Fibroblast of pulmonary artery (primary cell): ENCODE data around the gene PRKCE.

Experiments
- DNase-seq: peaks from one replicate; pipeline ENCODE4 v3.0.0-alpha.2; 2010; ENCODE audit warnings: low read depth
- H3K4me3 ChIP-seq: replicated peaks from 2 replicates; pipeline ENCODE4 v1.5.1; 2011; ENCODE audit warnings: low read depth, mild to moderate bottlenecking, control low read depth, low read length, moderate library complexity
- TF ChIP-seq, protein P1 (sequence below): IDR thresholded peaks from 2 replicates; pipeline ENCODE4 v1.5.1; 2011; ENCODE audit warnings: mild to moderate bottlenecking, control low read depth, low read length, inconsistent platforms; ENCODE audit errors: missing control alignments

PRKCE gene

DNA sequence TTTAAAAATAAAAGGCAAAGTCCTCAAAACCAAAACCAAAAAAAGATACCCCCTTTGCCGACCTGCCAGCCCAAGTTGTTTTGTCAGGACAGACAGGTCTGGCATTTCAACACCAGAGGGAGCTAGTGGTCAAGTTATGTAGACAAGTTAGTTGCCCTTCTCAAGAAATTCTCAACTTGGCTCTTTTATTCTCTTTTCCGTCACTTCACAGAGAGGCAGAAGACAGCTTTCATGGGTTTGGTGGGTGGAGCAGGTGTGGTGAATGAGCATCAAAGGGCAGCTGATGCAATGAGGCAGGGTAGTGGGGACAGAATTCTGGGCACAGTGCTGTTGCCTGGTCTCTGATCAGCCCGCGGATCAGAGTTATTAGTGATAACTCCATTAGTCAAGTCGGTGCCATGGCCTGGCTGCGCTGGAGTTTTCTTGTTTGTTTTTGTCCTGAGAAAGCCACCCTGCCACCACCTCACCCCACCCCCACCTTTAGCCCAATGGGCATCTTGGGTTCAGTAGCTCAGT lies 342.1 kb downstream of the PRKCE start:
- no peak overlapping the region for H3K4me3 ChIP-seq
- peak; percentile 92 for DNase-seq
- TF ChIP-seq, protein P1, sequence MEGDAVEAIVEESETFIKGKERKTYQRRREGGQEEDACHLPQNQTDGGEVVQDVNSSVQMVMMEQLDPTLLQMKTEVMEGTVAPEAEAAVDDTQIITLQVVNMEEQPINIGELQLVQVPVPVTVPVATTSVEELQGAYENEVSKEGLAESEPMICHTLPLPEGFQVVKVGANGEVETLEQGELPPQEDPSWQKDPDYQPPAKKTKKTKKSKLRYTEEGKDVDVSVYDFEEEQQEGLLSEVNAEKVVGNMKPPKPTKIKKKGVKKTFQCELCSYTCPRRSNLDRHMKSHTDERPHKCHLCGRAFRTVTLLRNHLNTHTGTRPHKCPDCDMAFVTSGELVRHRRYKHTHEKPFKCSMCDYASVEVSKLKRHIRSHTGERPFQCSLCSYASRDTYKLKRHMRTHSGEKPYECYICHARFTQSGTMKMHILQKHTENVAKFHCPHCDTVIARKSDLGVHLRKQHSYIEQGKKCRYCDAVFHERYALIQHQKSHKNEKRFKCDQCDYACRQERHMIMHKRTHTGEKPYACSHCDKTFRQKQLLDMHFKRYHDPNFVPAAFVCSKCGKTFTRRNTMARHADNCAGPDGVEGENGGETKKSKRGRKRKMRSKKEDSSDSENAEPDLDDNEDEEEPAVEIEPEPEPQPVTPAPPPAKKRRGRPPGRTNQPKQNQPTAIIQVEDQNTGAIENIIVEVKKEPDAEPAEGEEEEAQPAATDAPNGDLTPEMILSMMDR: peak; percentile 87

DNA sequence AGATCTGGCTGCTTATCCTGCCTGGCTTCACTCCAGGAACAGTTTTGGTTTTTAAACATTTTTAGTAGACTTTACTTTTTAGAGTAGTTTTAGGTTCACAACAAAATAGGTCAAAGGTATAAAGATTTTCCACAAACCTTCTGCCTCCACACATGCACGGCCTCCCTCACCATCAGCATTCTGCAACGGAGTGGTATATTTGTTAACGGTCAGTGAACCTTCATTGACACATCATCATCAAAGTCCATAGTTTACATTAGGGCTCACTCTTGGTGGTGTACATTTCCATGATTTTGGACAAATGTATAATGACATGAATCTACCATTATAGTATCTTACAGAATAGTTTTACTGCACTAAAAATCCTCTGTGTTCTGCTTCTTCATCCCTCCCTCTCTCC lies 342.6 kb downstream of the PRKCE start:
- no peak overlapping the region for H3K4me3 ChIP-seq
- DNase-seq: no peak
- TF ChIP-seq, protein P1: no peak

- TF ChIP-seq, protein P1: no peak
These were observed 349.2 kb downstream of the PRKCE start for GRCh38 chr2:46000660-46001059.

GRCh38 chr2:46001290-46001689 lies 349.8 kb downstream of the PRKCE start:
- no peak overlapping the region for H3K4me3 ChIP-seq
- DNase-seq: no peak
- TF ChIP-seq, protein P1: no peak

More at GRCh38 chr2:46000660-46001059, 349.2 kb downstream of the PRKCE start:
- H3K4me3 ChIP-seq: no peak overlapping the region
- DNase-seq: no peak

DNA sequence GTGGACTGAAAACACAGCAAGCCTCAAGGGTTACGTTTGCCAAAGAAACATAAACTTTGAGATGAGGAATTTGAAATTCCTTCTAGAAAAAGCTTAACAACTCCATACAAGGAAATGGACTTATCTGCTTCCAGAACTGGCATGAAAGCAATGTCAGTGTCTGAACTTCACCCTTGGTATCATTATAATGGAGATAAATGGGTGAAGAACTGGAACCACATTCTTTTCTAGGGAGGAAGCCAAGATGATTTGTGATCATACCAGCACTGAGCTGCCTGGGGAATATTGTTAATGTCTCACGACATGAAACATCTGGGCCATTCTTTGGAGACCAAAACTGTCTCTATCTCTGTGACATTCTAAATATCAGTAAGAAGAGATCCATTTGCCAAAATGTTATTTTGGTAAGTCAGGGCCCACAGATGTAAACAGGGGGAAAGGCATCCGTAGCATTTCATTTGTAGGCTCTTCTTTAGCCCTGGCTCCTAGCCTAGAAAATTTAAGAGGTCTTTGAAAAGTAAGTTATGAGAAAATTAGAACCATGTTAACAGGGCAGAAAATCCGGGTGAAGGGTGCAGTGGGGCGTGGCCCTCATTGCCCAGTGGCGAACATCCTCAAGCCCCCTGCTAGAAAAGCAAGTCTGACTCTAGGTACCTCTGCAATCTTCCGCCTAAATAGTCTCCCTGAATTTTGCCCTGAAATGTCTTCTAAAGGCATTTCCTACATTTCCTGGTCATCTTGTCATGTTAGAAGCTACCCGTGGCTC lies 350.4 kb downstream of the PRKCE start:
- peak; percentile 55 for DNase-seq
- TF ChIP-seq, protein P1: no peak

GRCh38 chr2:46002507-46002883 lies 351.0 kb downstream of the PRKCE start:
- no peak overlapping the region for H3K4me3 ChIP-seq
- TF ChIP-seq, protein P1: no peak
- DNase-seq: peak; percentile 45

More for the DNA sequence above, 350.4 kb downstream of the PRKCE start:
- no peak overlapping the region for H3K4me3 ChIP-seq

DNA sequence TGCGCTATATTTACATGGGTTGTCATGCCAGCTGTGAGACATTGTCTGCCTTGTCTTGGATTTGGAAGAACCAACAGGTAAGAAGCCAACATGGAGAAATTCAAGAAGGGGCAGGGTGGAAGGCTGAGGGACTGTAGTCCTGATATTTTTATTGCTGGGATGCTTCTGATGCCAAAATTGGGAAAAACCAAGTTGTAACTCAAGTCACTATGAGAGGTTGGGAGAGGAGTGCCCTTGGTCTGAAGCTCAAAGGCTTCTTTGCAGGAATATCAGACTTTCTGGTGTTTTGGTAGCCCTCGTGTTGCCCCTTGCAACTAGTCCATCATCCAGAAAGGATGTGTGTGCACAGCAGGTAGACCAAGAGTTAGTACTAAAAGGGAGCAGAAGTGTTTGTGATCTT lies 351.5 kb downstream of the PRKCE start:
- no peak for DNase-seq
- H3K4me3 ChIP-seq: no peak overlapping the region
- TF ChIP-seq, protein P1: no peak
